AG09319 (cell line): ENCODE data around the gene IVL.
A peak's percentile ranks its signal among the peaks of the same experiment; 100 is the strongest.

Source experiments
- DNase-seq: peaks from one replicate; pipeline ENCODE4 v3.0.0-alpha.2; 2010; ENCODE audit warnings: low read depth; ENCODE audit errors: extremely low read depth
- CTCF ChIP-seq: IDR thresholded peaks from 2 replicates; pipeline ENCODE4 v1.5.1; 2011; ENCODE audit warnings: low read depth, mild to moderate bottlenecking, inconsistent platforms, low read length, moderate library complexity

The IVL gene

GRCh38 chr1:152880907-152881306, 27.4 kb upstream of the IVL start:
- no peak for TF ChIP-seq CTCF
- no peak for DNase-seq

GRCh38 chr1:152884085-152884484, 24.3 kb upstream of the IVL start:
- DNase-seq: no peak
- TF ChIP-seq CTCF: no peak

GRCh38 chr1:152884506-152884905, 23.8 kb upstream of the IVL start:
- DNase-seq: no peak
- TF ChIP-seq CTCF: no peak

- no peak for DNase-seq
These were observed 23.3 kb upstream of the IVL start for GRCh38 chr1:152884966-152885624.

GRCh38 chr1:152886085-152886484, 22.3 kb upstream of the IVL start:
- no peak for TF ChIP-seq CTCF
- DNase-seq: peak; percentile 72

More at GRCh38 chr1:152884966-152885624, 23.3 kb upstream of the IVL start:
- TF ChIP-seq CTCF: no peak

- no peak for TF ChIP-seq CTCF
- no peak for DNase-seq
These were observed 21.5 kb upstream of the IVL start for GRCh38 chr1:152886758-152887409.

GRCh38 chr1:152888126-152888525, 20.2 kb upstream of the IVL start:
- no peak for TF ChIP-seq CTCF

More at GRCh38 chr1:152888126-152888525, 20.2 kb upstream of the IVL start:
- DNase-seq: no peak
